CD4-positive, alpha-beta T cell (primary cell): Measurements from ENCODE around the gene NPIPB13. TPM values are rescaled to one million over a fixed set of nuclear protein-coding genes. Genes with fewer than 3 reads are reported as not detected.
"Not testable (repeated sequence)": the region's sequence is repeated elsewhere in the genome, so short reads cannot be mapped to it uniquely, and the experiment has no call there.

ENCODE experiments used
- ATAC-seq: fragments of 200-7000 bp; cut with Tn5 transposase; one replicate; pipeline ENCODE4 v1.10.0; 2022; ENCODE audit warnings: mild to moderate bottlenecking; ENCODE audit not compliant: poor library complexity
- CTCF ChIA-PET: fragments of 350-600 bp; sonication (Branson Sonifier 250); formaldehyde crosslinking; loops from one replicate; lab custom pipeline; 2021; ENCODE audit warnings: antibody characterized with exemption, inconsistent platforms; lab: Charles Lee
- POLR2A ChIA-PET: fragments of 350-600 bp; sonication (Branson Sonifier 250); formaldehyde crosslinking; loops from one replicate; lab custom pipeline; 2021; ENCODE audit warnings: antibody characterized with exemption, inconsistent platforms; lab: Charles Lee
- DNase-seq, 14 experiments: peaks; one replicate each; pipeline ENCODE4 v3.0.0-alpha.2; 2013 to 2020; ENCODE audit warnings: mixed read lengths in 2 of 14
- H3K27ac ChIP-seq, 2 donors: one replicate each; pipeline versions ENCODE4 v1.5.1 to v1.7.0; 2013; ENCODE audit warnings: low read length in 2 of 2, low read depth in 1 of 2, mild to moderate bottlenecking in 1 of 2
- H3K27me3 ChIP-seq, 2 experiments: 1 replicate in 1 of 2; 2 replicates in 1 of 2; pipeline versions ENCODE4 v1.6.1 to v1.7.0; 2013; ENCODE audit warnings: low read length in 2 of 2, control low read depth in 1 of 2, mild to moderate bottlenecking in 1 of 2, moderate library complexity in 1 of 2; ENCODE audit not compliant: insufficient read depth in 2 of 2, control insufficient read depth in 1 of 2
- H3K36me3 ChIP-seq: one replicate; pipeline ENCODE4 v1.6.1; 2013; ENCODE audit warnings: low read length, control low read depth; ENCODE audit not compliant: insufficient read depth
- H3K4me1 ChIP-seq: one replicate; pipeline ENCODE4 v1.6.1; 2013; ENCODE audit warnings: low read length, control low read depth; ENCODE audit not compliant: insufficient read depth
- H3K4me3 ChIP-seq: one replicate; pipeline ENCODE4 v1.5.1; 2013; ENCODE audit warnings: mild to moderate bottlenecking, low read length, moderate library complexity
- H3K9me3 ChIP-seq, 2 experiments: 1 replicate in 1 of 2; 2 replicates in 1 of 2; pipeline versions ENCODE4 v1.6.1 to v1.7.0; 2013; ENCODE audit warnings: low read length in 2 of 2, mild to moderate bottlenecking in 2 of 2, control low read depth in 1 of 2, moderate library complexity in 1 of 2; ENCODE audit not compliant: control insufficient read depth in 1 of 2, insufficient read depth in 1 of 2
- H3K27ac Mint-ChIP-seq: one replicate; pipeline ENCODE4 v1.8.0; 2020; ENCODE audit warnings: mixed read lengths
- H3K27me3 Mint-ChIP-seq: one replicate; pipeline ENCODE4 v1.8.0; 2021; ENCODE audit warnings: mixed read lengths
- H3K36me3 Mint-ChIP-seq: one replicate; pipeline ENCODE4 v1.8.0; 2021; ENCODE audit warnings: low read depth, mixed read lengths
- H3K4me1 Mint-ChIP-seq: one replicate; pipeline ENCODE4 v1.8.0; 2021; ENCODE audit warnings: low read depth, mixed read lengths
- H3K4me3 Mint-ChIP-seq: one replicate; pipeline ENCODE4 v1.8.0; 2020; ENCODE audit warnings: mild to moderate bottlenecking, mixed read lengths
- H3K9me3 Mint-ChIP-seq: one replicate; pipeline ENCODE4 v1.8.0; 2020; ENCODE audit warnings: mixed read lengths
- intact Hi-C, 2 experiments: fragments of 100-400 bp; cut with DNase I in 1 of 2; cut with micrococcal nuclease in 1 of 2; formaldehyde crosslinking; loops; one replicate each; pipeline versions ENCODE4 v1.15.1 to v1.9.0; 2023 to 2025; cut with DNase I, micrococcal nuclease
- total RNA-seq, 174 experiments: library from RNA in 2 of 174; stranded (reverse) in 2 of 174; gene quantifications; one replicate each; pipeline ENCODE4 v1.2.3 and lab custom pipeline; 2021 to 2026

NPIPB13 gene
- total RNA-seq, 2 experiments from 2014 or later: 10.8 to 12.2 TPM

- POLR2A ChIA-PET, H3K9me3 Mint-ChIP-seq, H3K27me3 Mint-ChIP-seq, H3K36me3 Mint-ChIP-seq, H3K27ac ChIP-seq, H3K27ac Mint-ChIP-seq, intact Hi-C loops, CTCF ChIA-PET, H3K4me1 Mint-ChIP-seq, DNase-seq, H3K9me3 ChIP-seq, H3K4me1 ChIP-seq, H3K4me3 Mint-ChIP-seq, H3K27me3 ChIP-seq, H3K36me3 ChIP-seq: not testable (repeated sequence)
- ATAC-seq: peak; percentile 64
- H3K4me3 ChIP-seq: peak overlapping the region; percentile 48
Observed at GRCh38 chr16:30206252-30206651, 42.0 kb downstream of the NPIPB13 start.

DNA sequence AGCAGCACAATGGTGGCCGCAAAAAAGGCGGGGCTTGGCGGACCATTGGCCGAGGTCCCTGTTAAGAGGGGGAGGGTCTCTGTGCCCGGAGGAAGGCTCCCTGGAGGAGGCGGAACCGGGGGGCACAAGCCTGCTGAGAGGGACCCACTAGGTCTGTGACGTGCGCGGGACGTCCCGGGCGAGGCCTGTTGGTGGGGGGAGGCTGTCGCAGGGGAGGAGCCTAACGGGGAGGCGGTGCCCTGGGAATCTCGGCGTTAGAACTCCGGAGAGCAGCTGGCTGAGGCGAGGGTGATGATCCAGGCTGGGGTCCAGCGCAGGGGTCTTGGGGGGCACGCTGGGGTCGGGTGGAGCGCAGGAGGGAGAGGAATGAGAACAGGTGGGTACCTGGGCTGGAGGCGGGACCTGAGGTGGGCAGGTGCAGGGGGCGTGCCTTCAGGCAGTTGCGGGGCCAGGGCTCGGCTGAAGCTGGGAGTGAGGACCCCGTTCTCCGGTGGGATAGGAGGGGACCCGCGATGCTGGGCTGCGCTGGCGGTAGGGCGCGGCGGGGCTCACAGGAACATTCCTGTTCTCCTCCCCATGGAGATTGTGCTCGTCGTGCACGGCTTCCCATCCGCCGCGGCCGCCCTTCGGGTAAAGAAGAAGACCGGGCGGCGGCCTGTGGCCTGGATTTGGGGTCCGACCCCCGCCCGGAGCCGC, 42.6 kb downstream of the NPIPB13 start:
- DNase-seq: peak in 2 of 14 experiments; percentile 3 to 33

GRCh38 chr16:30199608-30200343, 48.5 kb downstream of the NPIPB13 start:
- H3K4me3 Mint-ChIP-seq, H3K27me3 Mint-ChIP-seq, H3K4me3 ChIP-seq, CTCF ChIA-PET, H3K36me3 Mint-ChIP-seq, H3K27ac Mint-ChIP-seq, H3K36me3 ChIP-seq, DNase-seq, H3K9me3 Mint-ChIP-seq, ATAC-seq, intact Hi-C loops, H3K9me3 ChIP-seq, H3K4me1 Mint-ChIP-seq, POLR2A ChIA-PET, H3K4me1 ChIP-seq, H3K27me3 ChIP-seq, H3K27ac ChIP-seq: not testable (repeated sequence)

More for the DNA sequence above, 42.6 kb downstream of the NPIPB13 start:
- H3K27me3 ChIP-seq, intact Hi-C loops, H3K27ac ChIP-seq, H3K9me3 Mint-ChIP-seq, H3K4me3 Mint-ChIP-seq, H3K9me3 ChIP-seq, H3K27me3 Mint-ChIP-seq, CTCF ChIA-PET, H3K27ac Mint-ChIP-seq, H3K36me3 Mint-ChIP-seq, POLR2A ChIA-PET, H3K4me1 ChIP-seq, H3K36me3 ChIP-seq, H3K4me1 Mint-ChIP-seq: not testable (repeated sequence)
- peak; percentile 74 for ATAC-seq
- peak overlapping the region; percentile 48 for H3K4me3 ChIP-seq

DNA sequence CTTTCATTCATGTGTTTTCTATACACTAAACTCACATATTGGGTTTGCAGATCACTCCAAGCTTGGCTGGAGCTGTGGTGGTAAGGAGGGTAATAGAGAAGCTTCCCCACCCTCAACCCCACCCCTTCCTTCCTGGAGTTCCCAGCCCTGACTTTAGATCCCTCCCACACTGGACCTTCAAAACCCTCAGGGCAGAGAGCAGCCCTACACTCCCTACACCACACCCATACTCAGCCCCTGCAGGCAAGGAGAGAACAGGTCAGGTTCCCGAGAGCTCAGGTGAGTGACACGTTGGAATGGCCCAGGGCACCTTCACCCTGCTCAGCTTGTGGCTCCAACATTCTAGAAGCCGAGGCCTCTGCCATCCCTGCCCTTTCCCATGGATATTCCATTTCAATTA, 49.2 kb downstream of the NPIPB13 start, which contains the start of gene SULT1A3:
TSS of gene SULT1A3 (plus strand) at position 207 of the 400 bp plus-strand sequence. CDS start 1,474 bp downstream, outside the sequence.
- POLR2A ChIA-PET, H3K27me3 Mint-ChIP-seq, DNase-seq: not testable (repeated sequence)

More for the DNA sequence above, 49.2 kb downstream of the NPIPB13 start, which contains the start of gene SULT1A3:
- H3K9me3 Mint-ChIP-seq, H3K4me1 Mint-ChIP-seq, H3K27ac ChIP-seq, ATAC-seq, H3K36me3 Mint-ChIP-seq, H3K4me1 ChIP-seq, CTCF ChIA-PET, H3K27ac Mint-ChIP-seq, H3K9me3 ChIP-seq, H3K4me3 Mint-ChIP-seq, H3K4me3 ChIP-seq, intact Hi-C loops, H3K36me3 ChIP-seq, H3K27me3 ChIP-seq: not testable (repeated sequence)

Other genes starting within 250 kb of the NPIPB13 start
- under 1 TPM; 0.14 TPM for gene DOC2A, start 237.5 kb downstream of the NPIPB13 start, total RNA-seq
- not detected for gene C16orf92, start 225.3 kb downstream of the NPIPB13 start, total RNA-seq
- not detected for gene TLCD3B, start 217.2 kb downstream of the NPIPB13 start, total RNA-seq
- 100 to 1,000 TPM; 390 to 396 TPM for gene ALDOA, start 182.7 kb downstream of the NPIPB13 start, total RNA-seq
- gene PPP4C, start 172.5 kb downstream of the NPIPB13 start, total RNA-seq: 10 to 100 TPM; 83.9 to 87.3 TPM
- gene TBX6, start 156.6 kb downstream of the NPIPB13 start, total RNA-seq: under 1 TPM; 0.42 to 0.47 TPM
- gene YPEL3, start 152.3 kb downstream of the NPIPB13 start, total RNA-seq: 100 to 1,000 TPM; 154 to 166 TPM
- gene GDPD3, start 134.9 kb downstream of the NPIPB13 start, total RNA-seq: 1 to 10 TPM; 5.2 to 6.4 TPM
- gene MAPK3, start 125.3 kb downstream of the NPIPB13 start, total RNA-seq: 10 to 100 TPM; 49.0 to 51.5 TPM
- gene CORO1A, start 64.9 kb downstream of the NPIPB13 start, total RNA-seq: 100 to 1,000 TPM; 411 to 416 TPM
- gene BOLA2B, start 54.8 kb downstream of the NPIPB13 start, total RNA-seq: 10 to 100 TPM; 41.3 to 46.3 TPM
- 10 to 100 TPM; 18.4 to 28.0 TPM for gene SLX1A, start 54.6 kb downstream of the NPIPB13 start, total RNA-seq
- gene SULT1A3, start 49.2 kb downstream of the NPIPB13 start, total RNA-seq: 10 to 100 TPM; 15.0 to 16.1 TPM
- 10 to 100 TPM; 39.1 to 41.7 TPM for gene CD2BP2, start 106.8 kb upstream of the NPIPB13 start, total RNA-seq
- gene TBC1D10B, start 122.0 kb upstream of the NPIPB13 start, total RNA-seq: 10 to 100 TPM; 12.7 to 14.7 TPM
- 1 to 10 TPM in 1 of 2 experiments, under 1 TPM in 1; 0.95 to 2.4 TPM for gene MYL11, start 126.3 kb upstream of the NPIPB13 start, total RNA-seq
- gene SEPTIN1, start 134.1 kb upstream of the NPIPB13 start, total RNA-seq: 100 to 1,000 TPM; 161 to 163 TPM
- gene ZNF48, start 146.9 kb upstream of the NPIPB13 start, total RNA-seq: 1 to 10 TPM; 3.4 to 3.5 TPM
- 1 to 10 TPM in 1 of 2 experiments, under 1 TPM in 1; 0.80 to 1.2 TPM for gene ZNF771, start 159.1 kb upstream of the NPIPB13 start, total RNA-seq
- 1 to 10 TPM; 5.4 to 6.5 TPM for gene DCTPP1, start 181.6 kb upstream of the NPIPB13 start, total RNA-seq
- gene SEPHS2, start 197.4 kb upstream of the NPIPB13 start, total RNA-seq: 10 to 100 TPM; 25.4 to 25.9 TPM
- 100 to 1,000 TPM; 186 to 187 TPM for gene ITGAL, start 224.3 kb upstream of the NPIPB13 start, total RNA-seq